ENCODE results near the gene POU3F1.

DNA sequence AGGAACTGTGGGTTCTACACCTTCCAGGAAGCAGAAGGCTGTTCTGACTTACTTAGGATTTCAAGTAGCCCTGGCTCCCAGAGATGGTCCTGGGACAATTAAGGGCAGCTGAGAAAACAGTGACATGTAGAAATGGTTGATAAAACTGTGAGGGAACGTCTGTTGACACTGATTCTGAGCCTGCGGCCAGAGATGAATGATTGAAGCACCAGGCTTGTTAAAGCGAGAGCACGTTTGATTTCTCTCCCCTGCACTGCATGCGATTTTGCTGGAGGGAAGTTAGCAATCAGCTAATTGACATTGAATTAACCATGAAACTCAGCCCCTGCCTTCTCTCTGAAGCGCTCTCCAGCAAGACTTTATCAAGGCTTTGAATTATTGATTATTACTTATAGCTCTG, 29.9 kb upstream of the POU3F1 start:
- TF ChIP-seq CTCF (IDR thresholded peaks at IDR 0.05) (no peak), POLR2A (IDR thresholded peaks at IDR 0.05) (no peak), POLR2AphosphoS5 (IDR thresholded peaks at IDR 0.05) (no peak)
